Large intestine (tissue), 3 donors: ENCODE data around the gene TPO. TPM values are rescaled to one million over a fixed set of nuclear protein-coding genes. Genes with fewer than 3 reads are reported as not detected.
"Not testable (repeated sequence)": the region's sequence is repeated elsewhere in the genome, so short reads cannot be mapped to it uniquely, and the experiment has no call there.

Experiments
- DNase-seq, 2 donors: peaks; one replicate each; pipeline versions ENCODE4 v3.0.0 to v3.0.0-alpha.2; 2013
- H3K27ac ChIP-seq: one replicate; pipeline ENCODE4 v1.5.1; 2013; ENCODE audit warnings: low read length
- H3K27me3 ChIP-seq: 2 replicates; pipeline ENCODE4 v1.6.1; 2013; ENCODE audit warnings: low read length; ENCODE audit not compliant: control insufficient read depth, insufficient read depth
- H3K36me3 ChIP-seq: 2 replicates; pipeline ENCODE4 v1.6.1; 2013; ENCODE audit warnings: low read length; ENCODE audit not compliant: control insufficient read depth, insufficient read depth
- H3K4me1 ChIP-seq: one replicate; pipeline ENCODE4 v1.6.1; 2013; ENCODE audit warnings: low read length; ENCODE audit not compliant: control insufficient read depth, insufficient read depth
- H3K4me3 ChIP-seq: one replicate; pipeline ENCODE4 v1.5.1; 2013; ENCODE audit warnings: low read length
- H3K9me3 ChIP-seq: one replicate; pipeline ENCODE4 v1.6.1; 2013; ENCODE audit warnings: mild to moderate bottlenecking, low read depth, low read length, moderate library complexity; ENCODE audit not compliant: control insufficient read depth
- WGBS: methylation state at CpG from one replicate; pipeline ENCODE4 v1.1.5; 2013; ENCODE audit warnings: low lambda C conversion rate; ENCODE audit not compliant: insufficient coverage; 5-methylcytosine and 5-hydroxymethylcytosine counted together
- polyA plus RNA-seq: library from polyadenylated mRNA; unstranded; fragments of 120-200 nt; gene quantifications from one replicate; pipeline ENCODE4 v1.2.1, GENCODE V29; 2013

Gene TPO
- polyA plus RNA-seq, 1 donor, result 0.30 TPM

DNA sequence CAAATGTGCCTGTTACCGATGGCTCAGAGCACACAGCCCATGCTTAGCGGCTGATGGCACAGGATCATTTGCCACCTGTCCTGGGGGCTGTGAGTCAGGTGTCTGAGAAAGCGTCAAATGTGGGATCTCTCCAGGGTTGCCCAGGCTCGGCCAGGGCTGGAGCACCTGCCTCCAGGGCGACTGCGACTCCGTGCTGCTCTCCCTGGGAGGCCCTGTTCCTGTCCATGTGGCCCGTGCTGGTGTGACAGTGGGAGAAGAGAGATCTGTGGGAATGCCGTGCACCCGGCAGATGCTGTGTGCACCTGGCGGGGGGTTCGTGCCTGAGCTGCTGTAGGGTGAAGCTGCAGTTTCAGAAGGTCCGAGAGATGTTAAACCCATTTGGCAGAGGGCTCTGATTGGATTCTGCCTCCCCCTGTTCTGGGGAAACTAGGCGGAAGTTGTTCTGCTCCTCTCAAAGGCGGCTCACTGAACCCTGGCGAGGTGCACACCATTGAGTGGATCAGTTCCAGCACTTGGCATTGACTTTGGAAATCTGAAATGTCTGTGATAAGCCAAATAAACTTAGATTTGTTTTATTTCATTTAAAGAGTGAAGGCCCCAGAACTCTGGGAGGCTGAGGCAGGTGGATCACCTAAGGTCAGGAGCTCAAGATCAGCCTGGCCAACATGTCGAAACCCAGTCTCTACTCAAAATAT lies 34.7 kb upstream of the TPO start:
- peaks cover 4% of the 10 kb centered on the region for H3K9me3 ChIP-seq
- no peak overlapping the region for H3K27ac ChIP-seq
- H3K27me3 ChIP-seq, result no peaks in the 10 kb centered on the region
- no peaks in the 10 kb centered on the region for H3K36me3 ChIP-seq
- no CpG with 5 or more reads among the region's 17 CpGs for WGBS
- no peaks in the 10 kb centered on the region for H3K4me1 ChIP-seq
- H3K4me3 ChIP-seq, result no peak overlapping the region
- no peak for DNase-seq

DNA sequence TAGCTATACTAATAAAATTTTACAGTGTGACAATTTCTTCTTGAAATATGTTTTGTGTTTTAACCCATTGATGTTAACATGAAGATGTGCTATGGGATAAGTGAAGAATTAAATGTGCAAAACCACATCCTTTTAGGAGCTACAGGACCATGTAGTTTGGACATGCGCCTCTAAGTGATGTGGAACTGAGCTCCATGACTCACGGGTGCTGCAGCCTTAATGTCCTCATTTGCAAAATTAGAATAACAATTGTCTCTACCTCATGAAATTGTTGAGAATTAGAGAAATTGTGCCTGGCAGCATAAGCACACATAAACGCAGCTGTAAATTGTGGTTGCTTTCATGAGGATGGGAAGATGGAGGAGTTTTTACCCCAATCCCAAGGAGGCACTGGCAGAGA lies 31.6 kb upstream of the TPO start:
- Histone ChIP-seq H3K27me3 (no peaks in the 10 kb centered on the region), H3K4me3 (no peak overlapping the region), H3K4me1 (no peaks in the 10 kb centered on the region), H3K9me3 (peaks cover 4% of the 10 kb centered on the region), H3K36me3 (no peaks in the 10 kb centered on the region), H3K27ac (no peak overlapping the region)
- WGBS, result no CpG with 5 or more reads among the region's 3 CpGs
- DNase-seq, result no peak

- H3K27ac ChIP-seq, H3K27me3 ChIP-seq, H3K4me3 ChIP-seq, H3K9me3 ChIP-seq, H3K36me3 ChIP-seq, H3K4me1 ChIP-seq, DNase-seq: not testable (repeated sequence)
- no CpG with 5 or more reads among the region's 18 CpGs for WGBS
These were observed 25.1 kb upstream of the TPO start for GRCh38 chr2:1387954-1388725.

- not testable (repeated sequence) for H3K4me1 ChIP-seq, H3K4me3 ChIP-seq, H3K9me3 ChIP-seq, H3K27ac ChIP-seq, H3K36me3 ChIP-seq, DNase-seq, H3K27me3 ChIP-seq
- 100% methylated on average over 1 of the region's 6 CpGs for WGBS
These were observed 23.1 kb upstream of the TPO start for GRCh38 chr2:1390118-1390517.

GRCh38 chr2:1393321-1393720 lies 19.9 kb upstream of the TPO start:
- Histone ChIP-seq H3K4me3 (no peak overlapping the region), H3K36me3 (no peaks in the 10 kb centered on the region), H3K27ac (no peak overlapping the region), H3K4me1 (no peaks in the 10 kb centered on the region), H3K9me3 (no peaks in the 10 kb centered on the region), H3K27me3 (no peaks in the 10 kb centered on the region)
- DNase-seq, result no peak
- no CpG with 5 or more reads among the region's 2 CpGs for WGBS

DNA sequence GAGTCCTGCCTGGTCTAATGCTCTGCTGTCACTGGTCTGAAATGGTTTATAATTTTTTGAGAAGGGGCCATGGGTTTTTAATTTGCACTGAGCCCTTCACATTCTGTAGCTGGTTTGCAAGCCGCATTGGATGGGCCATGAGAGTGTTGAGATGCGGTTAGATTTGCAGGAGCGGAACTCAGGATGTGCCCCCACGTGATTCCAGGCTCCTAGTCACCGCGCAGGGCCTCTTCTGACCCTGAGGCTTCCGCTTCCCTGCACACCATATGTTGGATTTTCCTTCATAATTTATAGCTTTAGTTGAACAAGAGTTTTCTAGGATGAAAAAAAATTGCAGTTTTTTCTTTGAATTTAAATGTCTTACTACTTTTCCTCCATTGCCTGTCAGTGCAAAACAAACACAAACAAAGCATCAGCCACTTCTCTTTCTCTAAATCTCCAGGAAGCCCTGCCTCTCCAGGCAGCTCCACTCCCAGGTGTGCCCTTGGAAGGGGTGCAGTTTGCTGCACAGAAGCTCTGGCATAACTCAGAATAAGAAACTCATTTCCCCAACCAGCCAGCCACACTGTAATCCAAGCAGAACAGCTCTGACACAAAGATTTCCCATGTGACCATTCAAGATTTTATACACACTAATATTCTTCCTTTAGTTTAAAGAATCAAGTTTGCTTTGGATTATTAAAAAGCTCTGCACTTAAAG lies 18.4 kb upstream of the TPO start:
- H3K27ac ChIP-seq, result no peak overlapping the region

DNA sequence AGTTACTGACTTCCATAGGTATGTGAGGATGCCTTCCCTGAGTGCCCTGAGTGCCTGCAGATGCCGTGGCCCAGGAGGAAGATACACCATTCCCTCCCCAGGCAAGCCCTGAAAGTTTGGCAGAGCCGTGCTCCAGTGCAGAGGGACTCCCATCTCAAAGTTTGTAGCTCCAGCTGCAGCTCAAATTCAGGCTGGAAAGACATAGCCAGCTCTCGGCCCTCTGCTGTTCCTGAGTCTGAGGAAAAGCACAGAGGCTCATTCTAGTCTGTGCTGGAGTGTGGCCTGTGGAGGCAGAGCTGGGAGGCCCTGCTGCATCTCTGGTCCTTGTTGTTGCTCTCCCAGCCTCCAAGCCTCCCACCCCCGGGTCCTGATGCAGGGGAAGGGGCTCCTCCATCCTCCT lies 15.9 kb upstream of the TPO start:
- Histone ChIP-seq H3K4me3 (no peak overlapping the region), H3K9me3 (no peaks in the 10 kb centered on the region), H3K27me3 (no peaks in the 10 kb centered on the region), H3K4me1 (no peaks in the 10 kb centered on the region), H3K36me3 (no peaks in the 10 kb centered on the region), H3K27ac (no peak overlapping the region)
- DNase-seq, result no peak
- WGBS, result no CpG with 5 or more reads among the region's 4 CpGs

More for the DNA sequence above, 18.4 kb upstream of the TPO start:
- no peaks in the 10 kb centered on the region for H3K4me1 ChIP-seq
- no peak for DNase-seq
- no peak overlapping the region for H3K4me3 ChIP-seq
- WGBS, result 80% methylated on average over 1 of the region's 7 CpGs
- H3K36me3 ChIP-seq, result no peaks in the 10 kb centered on the region
- no peaks in the 10 kb centered on the region for H3K9me3 ChIP-seq
- H3K27me3 ChIP-seq, result no peaks in the 10 kb centered on the region

DNA sequence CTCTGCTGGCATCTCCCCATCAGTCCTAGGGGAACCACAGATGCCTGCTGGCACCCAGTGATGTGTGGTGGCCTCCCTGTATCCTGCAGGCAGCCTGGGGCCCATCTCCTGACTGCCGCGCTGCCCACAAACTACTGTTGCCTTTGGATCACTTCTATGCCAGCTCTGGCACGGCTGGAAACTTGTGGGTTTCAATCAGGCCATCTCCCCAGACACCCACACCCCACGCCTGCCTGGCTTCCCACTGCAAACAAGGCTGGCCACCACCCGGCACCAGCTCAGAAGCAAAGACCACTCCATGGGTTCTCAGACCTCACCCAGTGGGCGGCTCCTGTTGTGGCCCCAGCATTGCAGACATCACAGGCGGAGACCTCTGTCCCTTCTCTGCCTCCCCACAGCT lies 15.1 kb upstream of the TPO start:
- H3K36me3 ChIP-seq, result no peaks in the 10 kb centered on the region
- H3K27ac ChIP-seq, result no peak overlapping the region
- no CpG with 5 or more reads among the region's 7 CpGs for WGBS
- H3K9me3 ChIP-seq, result peaks cover 2% of the 10 kb centered on the region
- no peaks in the 10 kb centered on the region for H3K27me3 ChIP-seq
- no peak for DNase-seq
- H3K4me3 ChIP-seq, result no peak overlapping the region
- no peaks in the 10 kb centered on the region for H3K4me1 ChIP-seq

- no CpG with 5 or more reads among the region's 8 CpGs for WGBS
- Histone ChIP-seq H3K36me3 (no peaks in the 10 kb centered on the region), H3K4me1 (no peaks in the 10 kb centered on the region), H3K27ac (no peak overlapping the region), H3K9me3 (peaks cover 3% of the 10 kb centered on the region), H3K27me3 (no peaks in the 10 kb centered on the region), H3K4me3 (no peak overlapping the region)
- DNase-seq, result no peak
These were observed 12.1 kb upstream of the TPO start for GRCh38 chr2:1400943-1401735.

GRCh38 chr2:1402064-1402463 lies 11.2 kb upstream of the TPO start:
- no peaks in the 10 kb centered on the region for H3K36me3 ChIP-seq
- no peaks in the 10 kb centered on the region for H3K4me1 ChIP-seq
- H3K4me3 ChIP-seq, result no peak overlapping the region
- H3K27ac ChIP-seq, result no peak overlapping the region
- no peaks in the 10 kb centered on the region for H3K27me3 ChIP-seq
- H3K9me3 ChIP-seq, result peaks cover 3% of the 10 kb centered on the region
- no peak for DNase-seq
- 100% methylated on average over 3 of the region's 9 CpGs for WGBS
